NCI-H1092 treated with DMSO at 0.1 percent for 48 hours (cell line): Measurements from ENCODE around the gene FHIT.

ENCODE experiments used
- DNase-seq: peaks from one replicate; lab custom pipeline; 2025; lab: John Stamatoyannopoulos, UW

FHIT gene

DNA sequence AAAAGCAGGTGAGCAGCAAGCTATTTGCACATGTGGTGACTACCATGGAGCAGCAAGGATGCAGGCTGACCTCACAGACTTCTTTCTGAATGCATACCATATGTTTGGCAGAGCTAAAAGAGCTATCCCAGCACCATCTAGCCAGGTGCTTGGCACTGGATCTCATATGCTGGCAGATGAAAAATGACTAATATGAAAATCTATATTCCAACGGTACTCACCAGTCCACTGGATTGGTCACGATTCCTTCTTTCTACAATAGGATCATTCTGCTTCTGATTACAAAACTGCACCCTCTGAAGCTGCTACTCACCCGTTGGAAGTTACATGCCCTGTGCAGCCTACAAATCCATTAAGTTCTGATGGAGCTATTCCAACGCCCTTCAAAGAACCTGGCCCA lies 1487.1 kb downstream of the FHIT start:
- peak; percentile 34 for DNase-seq

- no peak for DNase-seq
These were observed 1488.3 kb downstream of the FHIT start for GRCh38 chr3:59762941-59763340.

- no peak for DNase-seq
These were observed 1491.8 kb downstream of the FHIT start for GRCh38 chr3:59759298-59760031.

DNA sequence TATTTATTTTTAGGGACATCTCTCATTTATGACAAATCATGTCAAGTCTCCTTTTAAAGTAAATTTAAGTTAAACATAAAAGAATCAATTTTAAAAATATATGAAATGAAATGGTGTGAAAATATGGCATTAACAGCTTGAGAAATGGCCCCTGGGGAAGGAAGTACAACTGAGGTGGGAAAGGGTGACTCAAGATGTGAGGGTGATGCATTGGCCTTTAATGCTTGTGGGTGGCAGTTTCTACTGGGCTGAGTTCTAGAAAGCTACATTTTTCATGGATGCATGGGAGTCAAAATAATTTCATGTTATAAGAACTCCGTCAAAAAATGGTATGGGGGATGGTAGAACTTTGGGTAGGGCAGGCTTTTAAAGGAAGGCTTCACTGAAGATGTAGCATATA lies 1492.6 kb downstream of the FHIT start:
- DNase-seq = no peak

DNA sequence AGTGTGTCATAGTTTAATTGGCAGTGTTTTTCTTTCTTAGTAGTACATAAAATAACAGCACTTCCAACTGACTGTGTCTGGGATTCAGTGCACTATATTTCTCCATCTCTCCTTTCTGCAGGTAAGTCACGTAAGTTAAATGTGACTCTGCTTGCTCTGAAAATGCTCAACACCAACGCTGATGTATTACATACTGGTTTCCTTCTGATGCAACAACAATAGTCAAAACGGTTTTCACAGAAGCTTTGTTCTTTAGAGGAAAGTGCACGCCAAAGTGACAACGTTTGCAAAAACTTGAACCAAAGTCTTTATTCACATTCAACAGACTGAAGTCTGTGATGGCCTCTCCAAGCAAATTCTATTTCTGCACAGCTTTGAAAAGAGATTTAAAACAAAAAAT lies 1494.3 kb downstream of the FHIT start:
- DNase-seq = no peak

GRCh38 chr3:59754456-59755129 lies 1496.7 kb downstream of the FHIT start:
- no peak for DNase-seq

DNA sequence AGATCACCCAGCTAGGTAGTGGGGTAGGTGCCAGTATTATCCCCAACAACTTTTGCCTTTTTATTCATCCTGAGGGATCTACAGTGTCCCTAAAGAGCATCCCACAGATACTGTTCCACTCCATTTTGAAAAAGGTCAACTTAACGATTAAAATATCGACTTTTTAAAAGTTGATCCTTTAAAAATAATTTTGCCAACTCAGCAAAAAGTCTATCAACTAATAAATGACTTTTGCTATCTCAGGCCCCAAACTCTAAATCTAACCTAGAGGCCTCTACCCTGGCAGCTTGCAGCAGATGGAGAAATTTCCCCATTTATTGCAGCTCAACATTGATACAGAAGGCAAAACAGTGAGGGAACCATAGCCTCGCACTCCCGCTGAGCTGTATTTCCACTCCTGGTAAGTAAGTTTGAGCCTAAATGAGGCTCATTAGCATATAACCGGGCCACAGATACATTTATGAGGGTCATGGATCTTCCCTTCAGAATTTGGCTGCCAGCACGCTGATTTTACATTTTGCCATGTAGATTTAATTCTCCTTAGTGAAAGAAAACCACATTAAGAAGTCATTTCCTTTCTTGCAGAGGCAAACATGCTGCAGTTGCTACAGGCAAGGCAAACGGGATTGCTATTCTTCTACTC lies 1497.3 kb downstream of the FHIT start:
- no peak for DNase-seq

DNA sequence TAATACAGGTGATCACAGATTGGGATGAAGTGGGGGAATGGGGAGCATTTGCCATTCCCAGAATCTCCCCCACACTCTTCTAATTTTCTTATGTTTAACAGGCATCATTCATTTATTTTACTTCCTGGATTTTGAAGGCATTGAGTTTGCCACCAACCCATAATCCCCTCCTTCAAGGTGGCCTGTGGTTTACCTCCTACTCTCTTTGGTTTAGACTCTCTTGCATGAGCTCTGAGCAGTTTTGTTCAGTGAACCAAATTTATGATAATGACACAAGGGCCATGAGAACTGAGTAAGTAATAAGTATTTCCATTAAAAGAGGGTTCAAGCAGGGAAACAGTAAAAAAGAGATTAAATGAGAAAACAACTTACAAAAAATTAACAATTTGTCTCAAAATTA lies 1498.3 kb downstream of the FHIT start:
- DNase-seq = no peak

DNA sequence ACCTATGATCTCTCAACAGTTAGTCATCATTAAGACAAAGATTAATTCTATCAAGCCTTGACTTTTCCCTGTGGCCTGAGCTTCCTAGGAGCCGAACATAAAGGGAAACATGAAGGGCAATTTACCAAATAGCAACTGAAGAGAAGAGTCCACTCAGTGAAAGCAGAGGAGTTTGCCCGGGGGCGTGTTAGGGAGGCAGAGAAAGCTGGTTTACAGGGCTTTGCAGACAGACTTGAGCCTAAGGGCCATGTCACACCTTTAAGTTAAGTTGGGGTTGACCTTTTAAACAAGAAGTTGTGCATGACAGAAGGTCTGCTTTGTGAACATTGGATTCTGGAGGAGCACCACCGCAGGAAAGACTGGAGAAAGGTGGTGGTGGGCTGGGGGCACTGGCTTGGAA lies 1499.6 kb downstream of the FHIT start:
- DNase-seq = no peak

GRCh38 chr3:59750391-59750790 lies 1500.9 kb downstream of the FHIT start:
- no peak for DNase-seq

DNA sequence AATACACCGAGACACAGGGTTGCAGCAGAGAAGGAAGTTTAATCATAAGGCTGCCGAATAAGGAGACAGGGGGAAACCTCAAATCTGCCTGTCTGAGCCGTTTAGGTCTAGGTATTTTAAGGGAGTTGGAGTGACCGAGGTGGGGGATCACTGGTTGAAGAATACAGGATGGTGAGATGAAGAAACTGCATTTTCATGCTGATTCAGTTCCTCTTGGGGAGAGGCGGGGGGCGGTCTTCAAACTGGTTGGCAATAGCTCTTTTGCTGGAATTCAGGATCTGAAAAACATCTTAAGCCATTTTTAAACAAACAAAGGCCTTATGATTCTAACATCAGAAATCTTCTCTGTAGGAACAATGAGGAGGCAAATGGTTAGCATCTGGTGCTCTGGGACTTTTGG lies 1502.0 kb downstream of the FHIT start:
- DNase-seq = no peak

DNA sequence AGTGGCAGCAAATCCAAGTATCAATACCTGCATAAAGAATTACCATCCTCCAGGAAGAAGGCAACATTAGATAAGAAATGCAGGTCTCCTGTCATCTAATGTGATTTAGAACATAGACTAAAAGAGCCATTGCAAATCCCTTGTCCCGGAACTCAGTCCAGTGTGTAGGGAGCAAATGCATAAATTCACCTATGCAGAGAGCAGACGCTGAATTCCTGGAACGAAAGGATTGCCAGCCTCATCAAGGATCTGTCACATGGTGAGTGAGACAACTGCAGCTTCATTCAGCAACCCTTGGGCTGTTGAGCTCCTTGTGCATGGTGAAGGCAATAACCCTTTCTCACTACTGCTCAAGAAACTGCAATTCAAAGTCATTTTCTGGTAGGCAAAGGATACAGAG lies 1504.7 kb downstream of the FHIT start:
- no peak for DNase-seq

- no peak for DNase-seq
These were observed 1514.0 kb downstream of the FHIT start for GRCh38 chr3:59737241-59737640.

- no peak for DNase-seq
These were observed 1517.2 kb downstream of the FHIT start for GRCh38 chr3:59734061-59734460.

DNA sequence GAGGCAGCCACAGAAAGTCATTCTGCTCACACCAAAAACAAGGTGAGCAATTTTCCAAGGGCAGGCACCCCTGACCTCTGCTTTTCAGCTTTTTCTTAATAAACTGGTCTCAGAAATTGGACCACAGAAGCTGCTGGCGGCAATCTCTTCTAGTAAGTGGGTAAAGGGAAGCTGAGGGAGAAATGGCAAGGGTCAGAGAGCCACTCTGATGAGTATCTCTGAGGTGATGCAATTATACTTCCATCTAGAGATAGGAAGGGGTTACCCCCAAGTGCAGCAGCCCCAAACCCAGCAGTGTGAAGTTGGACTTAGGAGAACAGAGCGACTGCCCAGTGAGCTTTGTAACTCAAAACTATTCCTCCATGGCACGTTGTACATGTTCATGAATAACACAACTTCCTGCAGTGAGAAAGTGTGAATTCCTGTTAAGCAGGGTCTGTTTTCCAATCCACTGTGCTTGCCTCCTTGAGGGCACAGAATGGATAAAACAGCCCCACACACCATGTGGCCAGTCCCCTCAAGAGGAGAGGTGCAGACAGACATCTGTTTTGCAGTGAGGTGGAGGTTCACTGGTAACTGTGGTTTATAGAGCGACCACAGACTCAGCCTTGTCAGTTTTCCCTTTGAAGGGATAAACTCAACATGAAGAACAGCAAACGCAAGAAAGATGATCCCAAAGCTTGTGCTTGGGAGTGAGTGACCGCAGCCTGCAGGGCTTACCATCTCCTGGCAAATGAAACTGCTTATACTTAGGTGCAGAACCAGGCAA lies 1518.0 kb downstream of the FHIT start:
- DNase-seq = no peak

DNA sequence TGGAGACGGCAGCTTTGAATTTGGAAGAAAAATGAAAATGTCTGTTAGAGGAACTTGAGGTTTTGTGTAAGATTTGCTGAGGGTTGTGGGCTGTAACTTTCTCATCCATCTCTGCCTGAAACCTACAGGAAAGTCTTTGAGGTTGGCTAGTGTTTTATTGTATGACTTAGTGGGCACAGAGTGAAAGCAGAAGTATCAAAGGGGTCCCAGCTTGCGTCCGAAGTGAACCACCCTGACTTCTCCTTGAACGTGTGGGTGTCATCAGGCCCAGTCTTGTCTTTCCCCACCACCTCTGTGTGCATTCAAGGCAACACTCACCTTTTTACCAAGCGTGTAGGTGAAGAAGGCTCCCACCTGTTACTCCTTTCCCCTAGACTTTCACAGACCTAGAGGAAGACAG lies 1519.3 kb downstream of the FHIT start:
- no peak for DNase-seq

DNA sequence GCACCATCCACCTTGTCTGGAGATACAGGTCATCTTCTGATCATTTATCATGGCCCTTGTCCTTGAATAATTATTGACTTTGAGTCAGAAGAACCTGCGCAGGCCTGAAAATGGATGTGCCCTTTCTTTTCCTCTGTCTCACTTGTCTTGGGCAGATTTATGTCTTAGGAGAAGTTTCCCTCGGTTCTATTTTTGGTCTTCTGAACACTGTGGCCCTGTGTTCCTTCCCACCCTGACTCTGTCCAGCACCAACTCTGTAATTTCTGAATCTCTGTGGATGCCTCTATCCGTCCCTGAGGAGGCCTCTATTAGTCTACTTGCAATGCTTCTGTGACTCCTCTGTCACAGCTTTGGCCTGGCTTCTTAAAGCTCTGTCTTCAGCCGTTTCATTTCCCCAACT lies 1520.7 kb downstream of the FHIT start:
- DNase-seq = no peak

GRCh38 chr3:59728587-59728908 lies 1522.7 kb downstream of the FHIT start:
- no peak for DNase-seq

GRCh38 chr3:59727902-59728586 lies 1523.2 kb downstream of the FHIT start:
- DNase-seq = no peak

GRCh38 chr3:59726279-59726678 lies 1525.0 kb downstream of the FHIT start:
- DNase-seq = no peak

DNA sequence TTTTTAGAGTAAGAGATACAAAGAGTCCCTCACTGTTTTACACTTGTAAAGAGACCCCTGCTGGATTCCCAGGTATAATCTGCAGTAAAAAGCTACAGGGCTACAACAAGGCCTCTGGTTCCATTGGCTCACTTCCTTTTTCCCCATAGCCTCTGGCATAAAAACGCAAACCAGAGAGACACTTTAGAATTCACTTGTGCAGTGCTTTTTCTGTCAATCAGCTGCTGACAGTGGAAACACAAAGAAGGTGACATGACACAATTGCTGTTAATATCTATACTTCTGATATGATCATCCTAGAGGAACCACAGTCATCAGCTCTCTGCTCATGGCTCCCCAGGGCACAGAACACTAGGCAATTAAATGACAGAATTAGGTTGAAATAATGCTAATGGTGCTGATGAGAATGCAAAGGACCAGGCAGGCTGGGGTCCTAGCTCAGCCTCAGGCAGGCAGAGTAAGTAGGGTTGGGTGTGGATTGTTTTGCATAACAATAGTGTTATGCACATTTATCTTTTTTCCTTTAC lies 1533.5 kb downstream of the FHIT start:
- DNase-seq = no peak

GRCh38 chr3:59714066-59714465 lies 1537.2 kb downstream of the FHIT start:
- DNase-seq = no peak
